Activated T-helper 1 cell treated with anti-CD3 and anti-CD28 coated beads, Interleukin-12 subunit alpha, Interleukin-12 subunit beta, Interleukin-2, Interleukin-4 antibody, amounts not matched to agents 30 ng/mL and 10 ng/mL and 1 ng/mL, durations not matched to agents 14 hours and 24 hours and 36 hours (primary cell): ENCODE results near the gene RNU5B-1. TPM values are rescaled to one million over a fixed set of nuclear protein-coding genes. Genes with fewer than 3 reads are reported as not detected.

Source experiments
- DNase-seq: peaks from one replicate; pipeline ENCODE4 v3.0.0; 2021; ENCODE audit warnings: low spot score
- H3K27ac Mint-ChIP-seq: one replicate; pipeline ENCODE4 v1.8.0; 2021; ENCODE audit warnings: mild to moderate bottlenecking, mixed read lengths
- H3K27me3 Mint-ChIP-seq: one replicate; pipeline ENCODE4 v1.8.0; 2022; ENCODE audit warnings: mild to moderate bottlenecking, moderate library complexity, mixed read lengths; ENCODE audit not compliant: insufficient read depth
- H3K36me3 Mint-ChIP-seq: one replicate; pipeline ENCODE4 v1.8.0; 2021; ENCODE audit warnings: low read depth, mixed read lengths
- H3K4me1 Mint-ChIP-seq: one replicate; pipeline ENCODE4 v1.8.0; 2021; ENCODE audit warnings: low read depth, mixed read lengths
- H3K4me3 Mint-ChIP-seq: one replicate; pipeline ENCODE4 v1.8.0; 2021; ENCODE audit warnings: mild to moderate bottlenecking, moderate library complexity, mixed read lengths
- H3K9me3 Mint-ChIP-seq: one replicate; pipeline ENCODE4 v1.8.0; 2021; ENCODE audit warnings: mixed read lengths
- intact Hi-C: fragments of 100-400 bp; cut with micrococcal nuclease; formaldehyde crosslinking; loops from one replicate; pipeline ENCODE4 v1.15.1; 2024
- total RNA-seq: library from RNA; stranded (reverse); gene quantifications from 2 replicates; pipeline ENCODE4 v1.2.3, GENCODE V29; 2022

RNU5B-1 gene
- total RNA-seq, 1 donor from 2014 or later: not detected

GRCh38 chr15:65323071-65323511, 18.6 kb downstream of the RNU5B-1 start:
- no peak overlapping the region for H3K27ac Mint-ChIP-seq
- no peak overlapping the region for H3K4me3 Mint-ChIP-seq
- H3K4me1 Mint-ChIP-seq: no peaks in the 10 kb centered on the region
- no peaks in the 10 kb centered on the region for H3K9me3 Mint-ChIP-seq
- no peaks in the 10 kb centered on the region for H3K36me3 Mint-ChIP-seq
- H3K27me3 Mint-ChIP-seq: peaks cover 12% of the 10 kb centered on the region
- intact Hi-C loops: no loop called here
- DNase-seq: no peak

DNA sequence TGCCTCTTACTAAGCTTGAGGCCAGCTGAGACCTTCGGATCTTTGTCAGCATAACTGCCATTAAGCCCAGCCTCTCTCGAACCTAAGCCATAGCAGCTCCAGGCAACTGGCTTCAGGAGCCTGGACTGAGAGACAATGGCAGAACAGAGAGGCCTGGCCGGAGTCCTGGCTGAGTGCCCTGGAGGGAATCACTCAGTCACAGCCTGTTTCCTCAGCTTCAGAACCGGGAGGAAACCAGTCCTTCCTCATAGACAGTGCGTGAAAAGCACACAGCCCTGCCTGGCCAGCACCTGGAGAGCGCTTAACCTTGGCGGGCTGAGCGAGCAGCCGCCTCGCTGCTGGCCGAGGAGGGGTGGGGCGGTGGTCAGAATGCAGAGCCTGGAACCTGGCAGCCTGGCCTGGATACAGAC, 21.6 kb downstream of the RNU5B-1 start:
- H3K36me3 Mint-ChIP-seq: no peaks in the 10 kb centered on the region
- H3K4me3 Mint-ChIP-seq: no peak overlapping the region
- DNase-seq: no peak
- intact Hi-C loops: no loop called here
- no peaks in the 10 kb centered on the region for H3K9me3 Mint-ChIP-seq
- H3K27me3 Mint-ChIP-seq: peaks cover 8% of the 10 kb centered on the region
- no peaks in the 10 kb centered on the region for H3K4me1 Mint-ChIP-seq
- no peak overlapping the region for H3K27ac Mint-ChIP-seq

DNA sequence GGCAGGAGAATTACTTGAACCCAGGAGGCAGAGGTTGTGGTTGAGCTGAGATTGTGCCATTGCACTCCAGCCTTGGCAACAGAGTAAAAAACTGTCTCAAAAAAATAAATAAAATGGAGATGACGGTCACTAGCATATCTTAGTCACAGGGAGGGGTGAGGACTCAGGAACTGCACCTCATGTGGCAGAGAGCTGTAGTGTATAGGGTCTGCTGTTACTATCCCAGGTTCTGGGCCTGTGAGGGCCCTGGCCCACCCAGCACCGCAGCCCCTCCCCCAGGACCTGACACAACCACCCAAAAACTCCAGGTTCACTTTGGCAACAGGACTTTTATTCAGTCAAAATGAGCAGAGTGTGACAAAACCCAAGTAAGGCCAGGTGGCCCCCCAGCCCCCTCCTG, 22.3 kb downstream of the RNU5B-1 start:
- no peak overlapping the region for H3K4me3 Mint-ChIP-seq
- peaks cover 8% of the 10 kb centered on the region for H3K27me3 Mint-ChIP-seq
- intact Hi-C loops: no loop called here

GRCh38 chr15:65327651-65328393, 23.3 kb downstream of the RNU5B-1 start:
- Mint-ChIP-seq H3K27me3 (peaks cover 10% of the 10 kb centered on the region), H3K36me3 (no peaks in the 10 kb centered on the region), H3K4me3 (no peak overlapping the region), H3K27ac (no peak overlapping the region), H3K4me1 (no peaks in the 10 kb centered on the region), H3K9me3 (no peaks in the 10 kb centered on the region)
- intact Hi-C loops: no loop called here
- no peak for DNase-seq

More for the DNA sequence above, 22.3 kb downstream of the RNU5B-1 start:
- DNase-seq: no peak
- H3K4me1 Mint-ChIP-seq: no peaks in the 10 kb centered on the region
- no peak overlapping the region for H3K27ac Mint-ChIP-seq
- no peaks in the 10 kb centered on the region for H3K36me3 Mint-ChIP-seq
- no peaks in the 10 kb centered on the region for H3K9me3 Mint-ChIP-seq

- no peaks in the 10 kb centered on the region for H3K4me1 Mint-ChIP-seq
- peaks cover 10% of the 10 kb centered on the region for H3K27me3 Mint-ChIP-seq
- H3K4me3 Mint-ChIP-seq: no peak overlapping the region
Observed at GRCh38 chr15:65328506-65329287, 24.2 kb downstream of the RNU5B-1 start.

DNA sequence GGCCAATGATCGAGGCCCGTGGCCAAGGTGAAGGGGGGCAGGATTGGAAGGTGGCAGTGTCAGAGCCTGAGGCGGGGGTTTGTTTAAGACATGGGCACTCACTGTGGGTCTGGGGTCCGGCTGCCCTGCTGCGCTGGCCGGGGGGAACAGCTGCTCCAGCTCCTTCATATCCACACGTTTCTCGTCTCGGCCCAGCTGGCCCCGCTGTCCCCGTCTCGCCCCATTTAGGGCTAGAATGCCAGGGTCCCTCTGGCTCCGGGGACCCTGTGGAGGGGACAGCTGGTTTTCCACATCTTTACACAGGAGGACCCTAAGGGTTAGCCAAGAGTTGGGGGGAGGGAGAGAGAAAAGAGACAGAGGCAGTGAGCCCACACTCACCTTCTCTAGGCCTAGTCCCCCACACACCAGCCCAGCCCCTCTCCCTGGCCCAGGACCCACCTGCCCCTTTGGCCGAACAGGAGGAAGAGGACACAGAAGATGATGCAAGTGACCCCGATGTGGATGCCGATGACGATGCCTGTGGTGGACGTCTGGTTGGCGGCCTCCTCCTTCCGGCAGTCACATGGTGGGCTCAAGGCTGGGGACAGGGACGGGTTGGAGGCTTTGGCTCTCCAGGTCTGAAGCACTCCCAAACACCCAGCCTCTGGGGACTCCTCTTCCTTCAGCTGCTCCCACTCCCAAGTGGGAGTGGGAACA, 25.0 kb downstream of the RNU5B-1 start:
- Mint-ChIP-seq H3K27me3 (peaks cover 10% of the 10 kb centered on the region), H3K4me3 (no peak overlapping the region), H3K9me3 (no peaks in the 10 kb centered on the region), H3K27ac (no peak overlapping the region), H3K4me1 (no peaks in the 10 kb centered on the region), H3K36me3 (no peaks in the 10 kb centered on the region)
- intact Hi-C loops: no loop called here
- DNase-seq: no peak

More at GRCh38 chr15:65328506-65329287, 24.2 kb downstream of the RNU5B-1 start:
- no peak for DNase-seq
- Mint-ChIP-seq H3K36me3 (no peaks in the 10 kb centered on the region), H3K27ac (no peak overlapping the region), H3K9me3 (no peaks in the 10 kb centered on the region)
- intact Hi-C loops: no loop called here

DNA sequence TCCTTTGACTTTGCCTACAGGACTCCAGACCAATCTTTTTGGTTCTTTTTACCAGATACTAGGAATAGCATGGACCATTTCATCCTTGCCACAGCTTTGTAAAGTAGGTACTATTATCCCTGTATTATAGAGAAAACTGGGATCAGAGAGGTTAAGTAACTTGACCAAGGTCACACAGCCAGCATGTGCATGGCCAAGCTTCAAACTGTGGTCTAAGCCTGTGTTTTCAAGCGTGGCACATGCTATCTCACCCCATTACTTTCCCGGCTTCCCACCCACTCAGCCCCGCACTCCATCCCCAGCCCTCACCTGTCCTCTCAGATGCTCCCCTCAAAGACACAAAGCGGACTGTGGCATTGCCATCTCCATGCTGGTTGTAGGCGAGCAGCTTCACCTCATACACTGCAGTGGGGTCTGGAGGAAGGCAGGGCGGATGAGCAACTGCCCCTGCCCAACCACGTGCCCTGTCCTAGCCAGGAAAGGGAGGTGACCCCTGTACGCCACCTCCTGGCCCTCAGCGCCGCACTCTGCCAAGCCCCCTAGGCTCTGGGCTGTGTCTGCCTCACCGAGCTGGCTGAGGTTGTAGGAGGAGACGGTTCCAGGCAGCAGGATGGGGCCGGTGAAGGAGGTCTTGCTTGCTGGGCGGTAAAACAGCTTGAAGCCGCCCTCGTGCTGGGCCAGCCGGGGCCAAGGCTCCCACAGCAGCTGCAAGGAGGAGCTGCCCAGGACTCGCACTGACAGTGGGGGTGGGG, 25.7 kb downstream of the RNU5B-1 start:
- Mint-ChIP-seq H3K27ac (no peak overlapping the region), H3K4me3 (no peak overlapping the region), H3K9me3 (no peaks in the 10 kb centered on the region), H3K36me3 (no peaks in the 10 kb centered on the region), H3K4me1 (no peaks in the 10 kb centered on the region), H3K27me3 (peaks cover 10% of the 10 kb centered on the region)
- no peak for DNase-seq
- intact Hi-C loops: no loop called here

GRCh38 chr15:65330934-65331645, 26.6 kb downstream of the RNU5B-1 start:
- no peaks in the 10 kb centered on the region for H3K4me1 Mint-ChIP-seq
- intact Hi-C loops: no loop called here
- no peak for DNase-seq
- H3K27me3 Mint-ChIP-seq: peaks cover 3% of the 10 kb centered on the region
- H3K4me3 Mint-ChIP-seq: no peak overlapping the region
- H3K36me3 Mint-ChIP-seq: no peaks in the 10 kb centered on the region
- no peaks in the 10 kb centered on the region for H3K9me3 Mint-ChIP-seq
- H3K27ac Mint-ChIP-seq: no peak overlapping the region

- H3K27ac Mint-ChIP-seq: no peak overlapping the region
- H3K36me3 Mint-ChIP-seq: no peaks in the 10 kb centered on the region
- peaks cover 3% of the 10 kb centered on the region for H3K27me3 Mint-ChIP-seq
- H3K9me3 Mint-ChIP-seq: no peaks in the 10 kb centered on the region
- intact Hi-C loops: no loop called here
- DNase-seq: no peak
- H3K4me3 Mint-ChIP-seq: no peak overlapping the region
- H3K4me1 Mint-ChIP-seq: no peaks in the 10 kb centered on the region
Observed at GRCh38 chr15:65331811-65332210, 27.3 kb downstream of the RNU5B-1 start.

- intact Hi-C loops: no loop called here
- Mint-ChIP-seq H3K27ac (no peak overlapping the region), H3K4me1 (no peaks in the 10 kb centered on the region), H3K4me3 (no peak overlapping the region), H3K27me3 (peaks cover 3% of the 10 kb centered on the region), H3K9me3 (no peaks in the 10 kb centered on the region), H3K36me3 (no peaks in the 10 kb centered on the region)
- no peak for DNase-seq
Observed at GRCh38 chr15:65332391-65333147, 28.1 kb downstream of the RNU5B-1 start.

GRCh38 chr15:65333148-65333820, 28.8 kb downstream of the RNU5B-1 start:
- intact Hi-C loops: no loop called here
- no peaks in the 10 kb centered on the region for H3K36me3 Mint-ChIP-seq
- no peaks in the 10 kb centered on the region for H3K9me3 Mint-ChIP-seq
- no peak for DNase-seq
- no peak overlapping the region for H3K4me3 Mint-ChIP-seq
- peaks cover 2% of the 10 kb centered on the region for H3K27me3 Mint-ChIP-seq
- H3K4me1 Mint-ChIP-seq: no peaks in the 10 kb centered on the region
- no peak overlapping the region for H3K27ac Mint-ChIP-seq
